ENCODE measurements around the gene GSTP1. TPM values are rescaled to one million over a fixed set of nuclear protein-coding genes. Genes with fewer than 3 reads are reported as not detected.
A peak's percentile ranks its signal among the peaks of the same experiment; 100 is the strongest.
"Not testable (repeated sequence)": the region's sequence is repeated elsewhere in the genome, so short reads cannot be mapped to it uniquely, and the experiment has no call there.

The GSTP1 gene
- total RNA-seq, result 100 to 1,000 TPM; 323 to 390 TPM
- long read RNA-seq, transcript GSTP1-203 (3 exons, 736 nt), result minor isoform, 7 of 228 reads
- long read RNA-seq, transcript GSTP1-202 (7 exons, 961 nt), result major isoform, 201 of 228 reads
- long read RNA-seq, partial matches to known transcripts, result 12 of 228 reads
- long read RNA-seq, other reads (novel, unspliced or antisense), result 8 of 228 reads

GRCh38 chr11:67583247-67584204 lies at the start of gene GSTP1:
GSTP1 (plus strand) TSS chr11:67583812; CDS start chr11:67583844, 32 bp downstream.
- peak; percentile 82 for ATAC-seq
- peak; percentile 92 to 93 for DNase-seq
- intact Hi-C loops (cut with DNase I, micrococcal nuclease), result no loop called here

- intact Hi-C loops (cut with DNase I, micrococcal nuclease), result no loop called here
- no peak for DNase-seq
- ATAC-seq, result no peak
These were observed 49.4 kb upstream of the GSTP1 start for GRCh38 chr11:67534070-67534679.

DNA sequence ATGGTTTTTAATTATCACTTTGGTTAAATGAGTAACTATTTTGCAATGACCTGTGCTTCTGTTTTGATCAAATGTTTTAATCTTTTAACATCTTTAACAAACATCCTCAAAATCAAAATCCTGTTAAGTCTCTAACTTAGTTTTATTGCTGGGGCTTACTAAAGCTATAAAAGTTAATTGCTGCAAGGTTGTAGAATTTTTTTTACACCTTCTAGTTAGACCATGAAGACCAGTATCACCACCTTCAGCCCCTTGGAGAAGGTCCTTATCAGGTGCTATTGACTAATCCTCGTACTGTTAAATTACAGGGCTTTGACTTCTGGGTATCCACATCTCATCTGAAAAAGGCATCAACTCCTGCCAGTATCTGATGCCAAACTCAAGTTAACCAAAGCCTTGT lies 48.1 kb upstream of the GSTP1 start:
- DNase-seq (no peak), ATAC-seq (peak; percentile 83)
- intact Hi-C loops (cut with DNase I, micrococcal nuclease), result no loop called here

DNA sequence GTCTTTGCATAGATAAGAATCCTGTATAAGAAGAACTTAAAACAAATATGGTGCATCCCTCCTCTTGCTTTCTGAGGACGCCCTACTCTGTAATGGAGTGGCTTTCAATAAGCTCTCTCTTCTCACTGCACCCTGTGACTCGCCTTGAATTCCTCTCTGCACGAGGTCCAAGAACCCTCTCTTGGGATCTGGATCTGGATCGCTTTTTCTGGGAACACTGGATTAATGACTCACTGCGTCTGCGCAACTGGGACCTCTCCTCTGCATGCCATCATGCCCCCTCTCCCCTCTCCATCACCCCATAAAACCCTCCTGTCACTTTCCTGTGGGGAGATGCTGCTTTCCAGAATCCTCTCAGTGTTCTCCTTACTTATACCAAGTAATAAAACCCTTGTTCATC lies 45.3 kb upstream of the GSTP1 start:
- no peak for DNase-seq
- ATAC-seq, result no peak
- intact Hi-C loops (cut with DNase I, micrococcal nuclease), result no loop called here

GRCh38 chr11:67538823-67539505 lies 44.6 kb upstream of the GSTP1 start:
- ATAC-seq, result no peak
- DNase-seq, result no peak

GRCh38 chr11:67539550-67539949 lies 44.1 kb upstream of the GSTP1 start:
- intact Hi-C loops (cut with DNase I, micrococcal nuclease), result no loop called here
- DNase-seq, result no peak
- ATAC-seq, result peak; percentile 39

More at GRCh38 chr11:67538823-67539505, 44.6 kb upstream of the GSTP1 start:
- intact Hi-C loops (cut with DNase I, micrococcal nuclease), result no loop called here

DNA sequence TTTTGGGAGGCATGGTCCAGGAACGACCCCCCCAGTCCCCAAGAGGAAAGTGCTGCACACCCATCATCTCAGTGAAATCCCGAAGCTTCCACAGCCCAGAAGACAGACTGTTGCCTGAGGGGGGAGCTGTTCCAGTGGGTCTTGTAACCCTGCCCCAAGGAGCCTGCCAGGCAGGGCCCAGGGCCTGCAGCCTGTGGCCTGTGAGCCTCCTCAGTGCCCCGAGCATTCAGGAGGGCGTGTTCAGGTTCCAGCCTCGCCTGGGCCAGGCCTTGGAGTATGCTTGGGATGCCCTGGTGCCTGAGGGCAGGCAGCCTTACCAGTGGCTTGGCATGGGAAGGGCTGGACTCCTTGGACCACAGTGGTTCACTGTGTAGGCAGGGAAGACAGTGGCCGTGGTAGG lies 42.4 kb upstream of the GSTP1 start:
- intact Hi-C loops (cut with DNase I, micrococcal nuclease), result no loop called here
- DNase-seq (no peak), ATAC-seq (no peak)

DNA sequence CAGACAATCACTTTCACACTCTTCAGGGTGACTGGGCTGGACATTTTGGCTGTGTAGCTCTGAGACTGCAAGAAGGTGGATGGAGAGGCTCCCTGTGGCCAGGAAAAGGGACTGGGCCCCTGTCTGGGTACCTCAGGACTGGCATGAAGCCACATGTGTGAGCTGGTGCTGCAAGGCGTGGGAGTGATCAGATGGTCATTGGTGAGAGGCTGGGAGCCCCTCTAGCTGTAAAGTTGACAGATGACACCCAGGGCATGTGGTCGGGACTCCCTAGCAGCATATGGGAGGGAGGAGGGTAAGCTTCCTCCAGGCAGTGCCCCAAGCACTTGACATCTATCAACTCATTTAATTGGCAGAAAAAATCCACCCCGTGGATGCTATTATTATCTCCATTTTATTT lies 41.4 kb upstream of the GSTP1 start:
- no peak for DNase-seq
- intact Hi-C loops (cut with DNase I, micrococcal nuclease), result no loop called here
- ATAC-seq, result no peak

DNA sequence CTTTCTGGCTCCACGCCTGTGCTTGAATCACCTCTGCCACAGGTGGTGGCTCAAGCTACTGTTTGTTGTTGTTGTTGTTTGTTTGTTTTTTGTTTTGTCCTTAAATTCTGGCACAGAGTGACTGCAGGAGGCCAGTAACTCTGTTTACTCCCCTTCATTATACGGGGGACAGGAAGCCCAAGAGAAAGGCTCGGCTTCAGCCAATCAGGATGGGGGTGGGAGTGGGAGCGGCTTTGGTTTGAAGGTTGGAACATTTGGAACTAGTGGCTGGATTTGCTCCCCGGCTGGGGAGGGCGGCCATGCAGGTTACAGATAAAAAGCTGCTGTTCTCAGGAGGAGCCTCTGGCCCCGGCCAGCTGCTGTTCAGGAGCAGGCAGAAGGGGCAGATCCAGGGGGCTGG lies 40.6 kb upstream of the GSTP1 start:
- no peak for DNase-seq
- no peak for ATAC-seq
- intact Hi-C loops (cut with DNase I, micrococcal nuclease), result no loop called here

GRCh38 chr11:67543585-67543984 lies 40.0 kb upstream of the GSTP1 start:
- ATAC-seq (no peak), DNase-seq (no peak)
- intact Hi-C loops (cut with DNase I, micrococcal nuclease), result no loop called here

DNA sequence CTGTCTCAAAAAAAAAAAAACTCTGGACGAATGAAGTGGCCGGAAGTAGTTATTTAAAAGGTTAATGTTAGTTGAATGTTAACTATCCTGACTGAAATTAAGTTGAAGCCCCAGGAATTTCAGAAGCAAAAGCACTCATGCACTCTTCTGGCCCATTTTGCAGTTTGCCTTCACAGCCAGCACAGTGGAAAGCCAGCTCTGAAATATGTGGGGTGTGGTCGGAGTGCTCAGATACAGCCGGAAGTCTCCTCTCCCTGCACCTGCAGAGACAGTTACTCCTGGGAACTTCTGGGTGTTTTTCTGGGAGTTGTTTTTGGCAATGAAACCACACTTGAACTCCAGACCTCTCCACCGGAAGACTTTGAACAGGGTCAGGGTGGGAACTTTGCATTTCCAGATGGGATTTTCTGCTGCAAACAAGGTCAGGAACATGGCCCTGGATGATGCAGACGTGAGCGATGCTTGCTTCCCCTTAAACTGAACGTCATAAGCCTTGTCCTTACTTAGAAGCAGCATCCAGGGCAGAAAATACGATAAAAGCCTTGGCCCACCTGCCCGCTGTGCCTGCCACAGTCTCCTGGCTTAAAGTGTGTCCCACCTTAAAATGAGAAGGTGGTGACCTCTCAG lies 38.9 kb upstream of the GSTP1 start:
- peak; percentile 47 to 78 for DNase-seq

DNA sequence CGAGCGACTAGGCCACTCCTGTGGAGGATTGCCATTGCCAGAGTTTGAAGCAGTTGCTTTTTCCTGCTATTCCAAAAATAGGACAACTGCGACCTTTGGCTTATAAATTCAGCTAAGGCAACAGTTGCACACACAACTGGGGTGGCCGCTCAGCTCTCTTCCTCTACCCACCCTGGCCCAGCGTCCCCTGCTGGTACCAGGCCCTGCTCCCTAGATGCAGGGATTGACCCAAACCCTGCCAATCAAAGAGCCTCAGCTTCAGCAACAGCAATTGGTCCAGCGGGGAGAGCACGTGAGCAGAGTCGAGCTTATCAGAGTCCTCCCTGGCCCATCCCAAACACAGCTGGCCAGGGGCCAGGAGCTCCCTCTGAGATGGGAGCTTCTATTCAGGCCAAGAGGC lies 38.3 kb upstream of the GSTP1 start:
- intact Hi-C loops (cut with DNase I, micrococcal nuclease), result no loop called here
- peak; percentile 76 for ATAC-seq
- peak; percentile 89 to 90 for DNase-seq

More for the DNA sequence above, 38.9 kb upstream of the GSTP1 start:
- intact Hi-C loops (cut with DNase I, micrococcal nuclease), result no loop called here
- peak; percentile 78 for ATAC-seq

DNA sequence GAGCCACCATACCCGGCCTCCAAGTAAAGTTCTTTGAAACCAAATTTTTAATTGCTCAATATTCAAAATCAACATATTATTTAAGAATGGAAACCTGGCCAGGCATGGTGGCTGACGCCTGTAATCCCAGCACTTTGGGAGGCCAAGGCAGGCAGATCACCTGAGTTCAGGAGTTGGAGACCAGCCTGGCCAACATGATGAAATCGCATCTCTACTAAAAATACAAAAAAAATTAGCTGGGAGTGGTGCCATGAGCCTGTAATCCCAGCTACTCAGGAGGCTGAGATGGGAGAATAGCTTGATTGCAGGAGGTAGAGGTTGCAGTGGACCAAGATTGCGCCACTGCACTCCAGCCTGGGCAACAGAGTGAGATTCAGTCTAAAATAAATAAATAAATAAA lies 35.5 kb upstream of the GSTP1 start:
- intact Hi-C loops (cut with DNase I, micrococcal nuclease); DNase-seq; ATAC-seq: not testable (repeated sequence)

DNA sequence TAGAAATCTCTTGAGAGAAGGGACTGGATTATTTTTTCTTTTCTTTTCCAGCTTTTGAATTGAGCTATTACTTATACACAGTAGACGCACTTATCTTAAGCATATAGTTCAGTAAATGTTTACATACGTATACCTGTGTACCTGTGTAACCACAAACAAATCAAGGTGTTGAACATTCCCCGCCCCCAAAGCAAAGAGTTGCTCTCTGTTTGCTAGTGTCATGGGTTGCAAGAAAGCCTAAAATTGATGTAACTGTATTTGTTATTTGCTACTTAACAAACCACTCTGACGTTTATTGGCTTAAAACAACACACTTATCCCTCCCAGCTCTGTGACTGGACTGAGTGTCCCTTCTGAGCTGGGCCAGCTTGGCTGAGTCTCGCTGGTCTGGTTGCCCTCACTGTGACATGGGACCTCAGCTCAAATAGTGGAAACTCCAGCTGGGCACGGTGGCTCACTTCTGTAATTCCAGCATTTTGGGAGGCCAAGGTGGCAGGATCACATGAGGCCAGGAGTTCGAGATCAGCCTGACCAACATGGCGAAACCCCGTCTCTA lies 35.0 kb upstream of the GSTP1 start:
- ATAC-seq (no peak), DNase-seq (no peak)
- intact Hi-C loops (cut with DNase I, micrococcal nuclease), result no loop called here

DNA sequence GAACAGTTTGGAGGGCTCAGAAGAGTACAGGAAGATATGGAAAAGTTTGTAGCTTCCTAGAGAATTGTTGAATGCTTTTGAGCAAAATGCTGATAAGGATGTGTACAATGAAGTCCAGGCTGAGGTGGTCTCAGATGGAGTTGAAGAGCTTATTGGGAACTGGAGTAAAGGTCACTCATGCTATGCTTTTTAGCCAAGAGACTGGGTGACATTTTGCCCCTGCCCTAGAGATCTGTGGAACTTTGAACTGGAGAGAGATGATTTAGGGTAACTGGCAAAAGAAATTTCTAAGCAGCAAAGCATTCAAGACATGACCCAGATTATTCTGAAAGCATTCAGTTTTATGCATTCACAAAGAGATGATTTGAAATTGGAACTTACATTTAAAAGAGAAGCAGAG lies 32.5 kb upstream of the GSTP1 start:
- DNase-seq (no peak), ATAC-seq (no peak)
- intact Hi-C loops (cut with DNase I, micrococcal nuclease), result no loop called here

DNA sequence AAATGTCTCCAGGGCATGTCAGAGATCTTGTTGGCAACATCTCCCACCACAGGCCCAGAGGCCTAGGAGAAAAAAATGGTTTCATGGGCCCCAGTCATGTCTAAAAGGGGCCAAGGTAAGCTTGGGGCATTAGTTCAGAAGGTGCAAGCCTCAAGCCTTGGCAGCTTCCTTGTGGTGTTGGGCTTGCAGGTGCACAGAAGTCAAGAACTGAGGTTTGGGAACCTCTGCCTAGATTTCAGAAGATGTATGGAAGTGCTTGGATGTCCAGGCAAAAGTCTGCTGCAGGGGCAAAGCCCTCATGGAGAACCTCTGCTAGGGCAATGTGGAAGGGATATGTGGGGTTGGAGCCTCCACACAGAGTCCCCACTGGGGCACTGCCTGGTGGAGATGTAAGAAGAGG lies 31.9 kb upstream of the GSTP1 start:
- DNase-seq; ATAC-seq; intact Hi-C loops (cut with DNase I, micrococcal nuclease): not testable (repeated sequence)

GRCh38 chr11:67556244-67556643 lies 27.4 kb upstream of the GSTP1 start:
- intact Hi-C loops (cut with DNase I, micrococcal nuclease), result no loop called here
- DNase-seq (no peak), ATAC-seq (no peak)

GRCh38 chr11:67558084-67558772 lies 25.4 kb upstream of the GSTP1 start:
- peak; percentile 85 for ATAC-seq
- intact Hi-C loops (cut with DNase I, micrococcal nuclease), result no loop called here
- DNase-seq, result peak; percentile 69 to 73
